Measurements from ENCODE around the gene CASP4. TPM values are rescaled to one million over a fixed set of nuclear protein-coding genes. Genes with fewer than 3 reads are reported as not detected.

CASP4 gene
- total RNA-seq, 1 experiment from 2014 or later = 92.7 TPM

DNA sequence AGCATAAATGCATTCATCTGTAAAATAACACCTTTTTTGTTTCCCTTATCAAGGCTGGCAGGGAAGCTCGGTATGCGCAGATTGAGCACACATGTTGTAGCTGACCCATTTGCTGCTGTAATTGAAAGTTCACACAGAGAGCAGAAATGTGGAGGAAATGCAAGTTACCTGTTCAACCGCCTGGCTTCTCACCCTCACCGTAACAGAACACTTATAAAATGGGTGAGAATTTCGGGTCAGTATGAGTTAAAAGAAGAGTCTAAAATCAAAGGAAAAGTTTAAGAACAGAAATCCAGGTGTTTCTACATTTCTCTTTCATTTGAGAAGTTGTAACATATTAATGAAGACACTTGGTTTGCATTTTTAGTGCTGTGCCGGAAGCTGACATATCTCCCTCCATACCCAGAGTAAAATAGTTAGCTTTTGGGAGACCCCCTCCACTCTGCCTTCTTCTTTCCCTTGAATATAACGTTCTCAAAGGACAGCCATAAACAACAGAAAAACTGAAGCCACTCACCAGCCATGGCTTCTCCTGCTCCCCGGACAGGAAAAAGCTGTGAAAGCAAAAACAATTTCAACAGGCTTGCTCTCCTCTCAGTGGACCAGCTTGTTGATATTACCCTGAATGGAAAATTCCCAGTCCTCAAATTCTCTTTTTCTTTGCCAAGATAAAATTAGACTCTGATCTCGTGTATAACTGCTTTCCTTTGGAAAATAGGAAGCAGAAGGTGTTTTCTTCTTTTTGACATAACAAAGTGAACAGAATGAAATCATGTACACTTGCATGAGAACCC lies 70.3 kb downstream of the CASP4 start, which contains the start of gene CASP12:
Gene CASP12 (minus strand): TSS at position 570 of the 794 bp plus-strand sequence.
- no TSS peak for BruUV-seq (replicated peaks)
- no peaks in the 10 kb centered on the region for H3K36me3 ChIP-seq (ENCODE audit: insufficient read depth, low read length, poor library complexity, severe bottlenecking)
- H3K27me3 ChIP-seq (replicated peaks; ENCODE audit: insufficient read depth, low read depth, low read length, poor library complexity) = no peaks in the 10 kb centered on the region
- H3K4me1 ChIP-seq (ENCODE audit: insufficient read depth, low read length, poor library complexity, severe bottlenecking) = no peaks in the 10 kb centered on the region
- ChIA-PET CTCF (no interaction called here), POLR2A (ENCODE audit: low non-redundant PET) (no interaction called here)
- TF ChIP-seq, protein P1, sequence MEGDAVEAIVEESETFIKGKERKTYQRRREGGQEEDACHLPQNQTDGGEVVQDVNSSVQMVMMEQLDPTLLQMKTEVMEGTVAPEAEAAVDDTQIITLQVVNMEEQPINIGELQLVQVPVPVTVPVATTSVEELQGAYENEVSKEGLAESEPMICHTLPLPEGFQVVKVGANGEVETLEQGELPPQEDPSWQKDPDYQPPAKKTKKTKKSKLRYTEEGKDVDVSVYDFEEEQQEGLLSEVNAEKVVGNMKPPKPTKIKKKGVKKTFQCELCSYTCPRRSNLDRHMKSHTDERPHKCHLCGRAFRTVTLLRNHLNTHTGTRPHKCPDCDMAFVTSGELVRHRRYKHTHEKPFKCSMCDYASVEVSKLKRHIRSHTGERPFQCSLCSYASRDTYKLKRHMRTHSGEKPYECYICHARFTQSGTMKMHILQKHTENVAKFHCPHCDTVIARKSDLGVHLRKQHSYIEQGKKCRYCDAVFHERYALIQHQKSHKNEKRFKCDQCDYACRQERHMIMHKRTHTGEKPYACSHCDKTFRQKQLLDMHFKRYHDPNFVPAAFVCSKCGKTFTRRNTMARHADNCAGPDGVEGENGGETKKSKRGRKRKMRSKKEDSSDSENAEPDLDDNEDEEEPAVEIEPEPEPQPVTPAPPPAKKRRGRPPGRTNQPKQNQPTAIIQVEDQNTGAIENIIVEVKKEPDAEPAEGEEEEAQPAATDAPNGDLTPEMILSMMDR (conservative IDR thresholded peaks at IDR 0.05; ENCODE audit: low read depth, low read length) = no peak
- TF ChIP-seq EZH2 (IDR thresholded peaks at IDR 0.05; ENCODE audit: borderline replicate concordance, low read depth, low read length, poor library complexity, severe bottlenecking) = no peak
- H3K9me3 ChIP-seq (ENCODE audit: low read depth, low read length, poor library complexity, severe bottlenecking) = no peaks in the 10 kb centered on the region
- intact Hi-C loops (cut with micrococcal nuclease; ENCODE audit: unreplicated experiment) = no loop called here
- no peak for DNase-seq (ENCODE audit: low spot score)
- no peak within 1 kb of the TSS for H3K4me3 ChIP-seq (ENCODE audit: low read depth, low read length, poor library complexity, severe bottlenecking)
- no peak within 1 kb of the TSS for H3K27ac ChIP-seq (ENCODE audit: low read depth, low read length, poor library complexity, severe bottlenecking)

DNA sequence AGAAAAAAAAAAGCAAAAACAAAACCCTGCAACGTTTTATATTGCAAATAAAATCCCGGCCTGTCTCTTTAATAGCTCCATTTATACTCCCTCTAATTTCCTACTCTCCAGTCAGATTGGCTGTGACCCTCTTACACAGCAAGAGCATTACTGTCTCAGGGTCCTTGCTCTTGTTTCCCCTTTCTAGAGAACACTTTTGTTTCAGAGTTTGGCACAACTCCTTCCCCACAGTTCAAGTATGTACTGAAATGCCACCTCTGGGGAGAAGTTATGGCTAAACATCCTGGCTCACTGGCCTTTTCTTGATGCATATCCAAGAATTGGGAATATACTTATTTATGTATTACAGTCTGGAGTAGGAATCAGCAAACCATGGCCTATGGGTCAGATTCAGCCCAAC lies 72.7 kb downstream of the CASP4 start:
- ChIA-PET POLR2A (ENCODE audit: low non-redundant PET) (no interaction called here), CTCF (no interaction called here)
- intact Hi-C loops (cut with micrococcal nuclease; ENCODE audit: unreplicated experiment) = no loop called here
- H3K27me3 ChIP-seq (replicated peaks; ENCODE audit: insufficient read depth, low read depth, low read length, poor library complexity) = no peaks in the 10 kb centered on the region
- H3K4me1 ChIP-seq (ENCODE audit: insufficient read depth, low read length, poor library complexity, severe bottlenecking) = no peaks in the 10 kb centered on the region
- TF ChIP-seq, protein P1 (conservative IDR thresholded peaks at IDR 0.05; ENCODE audit: low read depth, low read length) = no peak
- no peak for TF ChIP-seq EZH2 (IDR thresholded peaks at IDR 0.05; ENCODE audit: borderline replicate concordance, low read depth, low read length, poor library complexity, severe bottlenecking)
- H3K4me3 ChIP-seq (ENCODE audit: low read depth, low read length, poor library complexity, severe bottlenecking) = no peak overlapping the region
- H3K9me3 ChIP-seq (ENCODE audit: low read depth, low read length, poor library complexity, severe bottlenecking) = no peaks in the 10 kb centered on the region
- BruUV-seq (replicated peaks) = no TSS peak
- no peaks in the 10 kb centered on the region for H3K36me3 ChIP-seq (ENCODE audit: insufficient read depth, low read length, poor library complexity, severe bottlenecking)
- no peak for DNase-seq (ENCODE audit: low spot score)
- H3K27ac ChIP-seq (ENCODE audit: low read depth, low read length, poor library complexity, severe bottlenecking) = no peak overlapping the region

DNA sequence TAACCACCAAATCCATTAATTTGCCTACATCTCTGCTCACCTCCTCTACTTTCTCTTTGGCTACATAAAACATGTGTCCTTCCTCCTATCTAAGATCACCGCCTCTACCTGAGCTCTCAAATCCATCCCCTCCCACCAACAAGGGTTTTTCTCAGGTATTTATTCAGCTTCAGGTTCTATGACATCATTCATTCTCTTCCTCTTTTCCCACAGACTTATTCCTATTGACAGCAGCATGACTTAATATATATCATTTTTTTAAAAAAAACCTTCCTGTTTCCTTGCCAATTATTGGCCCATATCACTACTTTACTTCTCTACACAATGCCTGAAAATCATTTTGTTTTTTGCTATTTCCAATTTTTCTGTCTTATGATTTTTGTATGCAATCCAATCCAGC lies 74.5 kb downstream of the CASP4 start:
- Histone ChIP-seq H3K27me3 (replicated peaks; ENCODE audit: insufficient read depth, low read depth, low read length, poor library complexity) (no peaks in the 10 kb centered on the region), H3K9me3 (ENCODE audit: low read depth, low read length, poor library complexity, severe bottlenecking) (no peaks in the 10 kb centered on the region), H3K36me3 (ENCODE audit: insufficient read depth, low read length, poor library complexity, severe bottlenecking) (no peaks in the 10 kb centered on the region), H3K27ac (ENCODE audit: low read depth, low read length, poor library complexity, severe bottlenecking) (no peak overlapping the region), H3K4me1 (ENCODE audit: insufficient read depth, low read length, poor library complexity, severe bottlenecking) (no peaks in the 10 kb centered on the region), H3K4me3 (ENCODE audit: low read depth, low read length, poor library complexity, severe bottlenecking) (no peak overlapping the region)
- no peak for TF ChIP-seq EZH2 (IDR thresholded peaks at IDR 0.05; ENCODE audit: borderline replicate concordance, low read depth, low read length, poor library complexity, severe bottlenecking)
- TF ChIP-seq, protein P1 (conservative IDR thresholded peaks at IDR 0.05; ENCODE audit: low read depth, low read length) = no peak
- ChIA-PET CTCF (no interaction called here), POLR2A (ENCODE audit: low non-redundant PET) (interaction anchor here (0.6 kb wide), 1 partner anchor 37 kb away, joined by 3 read pairs; no protein-coding TSS in a partner anchor)
- intact Hi-C loops (cut with micrococcal nuclease; ENCODE audit: unreplicated experiment) = no loop called here
- BruUV-seq (replicated peaks) = no TSS peak
- DNase-seq (ENCODE audit: low spot score) = no peak

Other genes with a start within 250 kb of the CASP4 start
- gene CASP12, start 70.1 kb downstream of the CASP4 start, total RNA-seq (2021) = not detected in 2 replicates
- not detected in 2 replicates for gene CASP5, start 54.6 kb upstream of the CASP4 start, total RNA-seq (2021)
- gene CASP1, start 66.6 kb upstream of the CASP4 start, total RNA-seq (2021) = 8.5 and 9.3 TPM in 2 replicates
- gene CARD16, start 76.8 kb upstream of the CASP4 start, total RNA-seq (2021) = 5.3 and 8.0 TPM in 2 replicates
- not detected in 2 replicates for gene CARD18, start 171.2 kb upstream of the CASP4 start, total RNA-seq (2021)